ENCODE measurements around the gene GATAD2A. TPM values are rescaled to one million over a fixed set of nuclear protein-coding genes. Genes with fewer than 3 reads are reported as not detected.

Gene GATAD2A
- total RNA-seq, 1 experiment from 2014 or later = 99.6 TPM

DNA sequence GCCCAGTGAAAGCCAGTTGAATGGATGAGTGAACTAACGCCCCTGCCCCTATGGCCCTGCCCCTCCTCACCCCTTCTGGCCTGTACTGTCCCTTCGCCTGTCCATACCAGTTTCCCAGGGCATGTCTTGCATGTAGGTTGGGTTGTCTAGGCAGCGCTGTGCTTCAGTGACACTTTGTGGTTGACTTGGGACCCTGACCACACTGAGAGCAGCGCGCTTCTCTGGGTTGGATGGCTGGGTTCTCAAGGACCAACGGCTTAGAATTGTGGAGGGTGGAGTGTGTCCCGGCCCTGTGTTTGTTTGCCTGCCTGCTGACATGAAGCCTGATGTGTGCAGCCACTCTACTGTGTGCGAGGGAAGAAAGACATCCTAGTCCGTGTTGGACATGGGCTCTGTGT, 15.8 kb downstream of the GATAD2A start:
- H3K9me3 ChIP-seq (ENCODE audit: control insufficient read depth, insufficient read depth, low read depth, low read length) = no peaks in the 10 kb centered on the region
- POLR2A ChIA-PET = no interaction called here
- BruUV-seq (replicated peaks) = no TSS peak

DNA sequence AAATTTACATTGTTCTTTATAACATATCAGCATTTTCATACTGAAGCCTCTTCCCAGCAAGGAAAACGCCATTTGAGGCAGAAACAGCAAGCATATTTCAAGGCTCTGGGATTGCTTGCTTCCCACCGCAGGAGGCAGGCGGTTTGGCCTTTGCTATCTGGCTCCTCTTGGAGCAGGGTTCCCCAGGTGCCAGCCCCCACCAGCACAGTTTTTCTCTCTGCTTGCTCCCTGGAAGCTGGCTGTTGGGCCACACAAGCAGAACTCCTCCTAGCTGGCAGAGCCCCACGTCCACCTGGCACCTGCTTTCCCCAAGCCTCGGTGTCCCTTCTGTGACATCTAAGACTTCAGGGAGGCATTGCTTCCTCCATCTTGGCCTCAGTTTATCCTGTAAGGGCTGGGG, 16.7 kb downstream of the GATAD2A start:
- H3K4me1 ChIP-seq (ENCODE audit: control insufficient read depth, insufficient read depth, low read length) = no peaks in the 10 kb centered on the region
- H3K4me3 ChIP-seq (ENCODE audit: low read depth in 2 of 2, low read length in 2 of 2) = no peak overlapping the region
- no peak for DNase-seq (ENCODE audit: low read depth, low spot score)
- ChIA-PET CTCF (no interaction called here), POLR2A (no interaction called here)
- no peak for TF ChIP-seq TCF7L2 (IDR thresholded peaks at IDR 0.05; ENCODE audit: low read depth, low read length)
- H3K27me3 ChIP-seq (ENCODE audit: control insufficient read depth, insufficient read depth, low read length) = no peaks in the 10 kb centered on the region
- H3K36me3 ChIP-seq (ENCODE audit: control insufficient read depth, insufficient read depth, low read length) = no peaks in the 10 kb centered on the region
- ATAC-seq = no peak
- intact Hi-C loops (cut with micrococcal nuclease; ENCODE audit: unreplicated experiment) (no loop called here), in situ Hi-C loops (cut with HindIII; ENCODE audit: low pct_unique_long_range_greater_than_20kb, low sequenced_read_pairs) (no loop called here)
- H3K9me3 ChIP-seq (ENCODE audit: control insufficient read depth, insufficient read depth, low read depth, low read length) = no peaks in the 10 kb centered on the region
- H3K27ac ChIP-seq (ENCODE audit: low read length) = no peak overlapping the region
- BruUV-seq (replicated peaks) = no TSS peak

More for the DNA sequence above, 15.8 kb downstream of the GATAD2A start:
- Histone ChIP-seq H3K36me3 (ENCODE audit: control insufficient read depth, insufficient read depth, low read length) (no peaks in the 10 kb centered on the region), H3K4me1 (ENCODE audit: control insufficient read depth, insufficient read depth, low read length) (no peaks in the 10 kb centered on the region), H3K4me3 (ENCODE audit: low read depth in 2 of 2, low read length in 2 of 2) (no peak overlapping the region), H3K27ac (ENCODE audit: low read length) (no peak overlapping the region), H3K27me3 (ENCODE audit: control insufficient read depth, insufficient read depth, low read length) (no peaks in the 10 kb centered on the region)
- in situ Hi-C loops (cut with HindIII; ENCODE audit: low pct_unique_long_range_greater_than_20kb, low sequenced_read_pairs) = no loop called here
- DNase-seq (ENCODE audit: low read depth, low spot score) = no peak
- CTCF ChIA-PET = no interaction called here
- intact Hi-C loops (cut with micrococcal nuclease; ENCODE audit: unreplicated experiment) = no loop called here
- no peak for ATAC-seq
- TF ChIP-seq, protein P1, sequence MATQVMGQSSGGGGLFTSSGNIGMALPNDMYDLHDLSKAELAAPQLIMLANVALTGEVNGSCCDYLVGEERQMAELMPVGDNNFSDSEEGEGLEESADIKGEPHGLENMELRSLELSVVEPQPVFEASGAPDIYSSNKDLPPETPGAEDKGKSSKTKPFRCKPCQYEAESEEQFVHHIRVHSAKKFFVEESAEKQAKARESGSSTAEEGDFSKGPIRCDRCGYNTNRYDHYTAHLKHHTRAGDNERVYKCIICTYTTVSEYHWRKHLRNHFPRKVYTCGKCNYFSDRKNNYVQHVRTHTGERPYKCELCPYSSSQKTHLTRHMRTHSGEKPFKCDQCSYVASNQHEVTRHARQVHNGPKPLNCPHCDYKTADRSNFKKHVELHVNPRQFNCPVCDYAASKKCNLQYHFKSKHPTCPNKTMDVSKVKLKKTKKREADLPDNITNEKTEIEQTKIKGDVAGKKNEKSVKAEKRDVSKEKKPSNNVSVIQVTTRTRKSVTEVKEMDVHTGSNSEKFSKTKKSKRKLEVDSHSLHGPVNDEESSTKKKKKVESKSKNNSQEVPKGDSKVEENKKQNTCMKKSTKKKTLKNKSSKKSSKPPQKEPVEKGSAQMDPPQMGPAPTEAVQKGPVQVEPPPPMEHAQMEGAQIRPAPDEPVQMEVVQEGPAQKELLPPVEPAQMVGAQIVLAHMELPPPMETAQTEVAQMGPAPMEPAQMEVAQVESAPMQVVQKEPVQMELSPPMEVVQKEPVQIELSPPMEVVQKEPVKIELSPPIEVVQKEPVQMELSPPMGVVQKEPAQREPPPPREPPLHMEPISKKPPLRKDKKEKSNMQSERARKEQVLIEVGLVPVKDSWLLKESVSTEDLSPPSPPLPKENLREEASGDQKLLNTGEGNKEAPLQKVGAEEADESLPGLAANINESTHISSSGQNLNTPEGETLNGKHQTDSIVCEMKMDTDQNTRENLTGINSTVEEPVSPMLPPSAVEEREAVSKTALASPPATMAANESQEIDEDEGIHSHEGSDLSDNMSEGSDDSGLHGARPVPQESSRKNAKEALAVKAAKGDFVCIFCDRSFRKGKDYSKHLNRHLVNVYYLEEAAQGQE (IDR thresholded peaks at IDR 0.05; ENCODE audit: insufficient read depth in 1 of 2, low read depth in 2 of 2, low read length in 1 of 2) = no peak
- TF ChIP-seq SIN3A (IDR thresholded peaks at IDR 0.05; ENCODE audit: borderline replicate concordance, insufficient read depth, low read depth, low read length) = no peak
- no peak for TF ChIP-seq POLR2AphosphoS5 (IDR thresholded peaks at IDR 0.05; ENCODE audit: low read depth, low read length)
- TF ChIP-seq TCF7L2 (IDR thresholded peaks at IDR 0.05; ENCODE audit: low read depth, low read length) = no peak
- TF ChIP-seq, protein P2, sequence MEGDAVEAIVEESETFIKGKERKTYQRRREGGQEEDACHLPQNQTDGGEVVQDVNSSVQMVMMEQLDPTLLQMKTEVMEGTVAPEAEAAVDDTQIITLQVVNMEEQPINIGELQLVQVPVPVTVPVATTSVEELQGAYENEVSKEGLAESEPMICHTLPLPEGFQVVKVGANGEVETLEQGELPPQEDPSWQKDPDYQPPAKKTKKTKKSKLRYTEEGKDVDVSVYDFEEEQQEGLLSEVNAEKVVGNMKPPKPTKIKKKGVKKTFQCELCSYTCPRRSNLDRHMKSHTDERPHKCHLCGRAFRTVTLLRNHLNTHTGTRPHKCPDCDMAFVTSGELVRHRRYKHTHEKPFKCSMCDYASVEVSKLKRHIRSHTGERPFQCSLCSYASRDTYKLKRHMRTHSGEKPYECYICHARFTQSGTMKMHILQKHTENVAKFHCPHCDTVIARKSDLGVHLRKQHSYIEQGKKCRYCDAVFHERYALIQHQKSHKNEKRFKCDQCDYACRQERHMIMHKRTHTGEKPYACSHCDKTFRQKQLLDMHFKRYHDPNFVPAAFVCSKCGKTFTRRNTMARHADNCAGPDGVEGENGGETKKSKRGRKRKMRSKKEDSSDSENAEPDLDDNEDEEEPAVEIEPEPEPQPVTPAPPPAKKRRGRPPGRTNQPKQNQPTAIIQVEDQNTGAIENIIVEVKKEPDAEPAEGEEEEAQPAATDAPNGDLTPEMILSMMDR (IDR thresholded peaks at IDR 0.05) = no peak

DNA sequence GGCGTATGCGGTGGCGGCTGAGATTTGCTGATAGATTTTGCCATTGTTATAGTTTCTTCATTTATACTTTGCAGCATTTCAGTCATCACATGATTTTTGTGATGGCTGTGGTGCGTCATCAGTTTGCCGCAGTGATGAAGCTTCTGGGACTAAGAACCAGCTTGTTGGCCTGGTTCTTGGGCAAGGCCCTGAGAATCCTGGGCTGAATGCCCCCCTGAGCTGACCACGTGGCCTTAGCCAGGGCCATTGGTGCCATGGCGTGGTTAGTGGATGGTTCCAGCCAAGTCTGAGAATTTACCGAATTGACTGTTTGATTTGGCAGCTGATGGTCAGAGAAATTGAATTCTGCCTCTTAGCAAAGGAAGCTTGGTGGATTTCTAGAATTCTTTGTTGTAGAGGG, 17.8 kb downstream of the GATAD2A start:
- H3K4me1 ChIP-seq (ENCODE audit: control insufficient read depth, insufficient read depth, low read length) = no peaks in the 10 kb centered on the region
- no peaks in the 10 kb centered on the region for H3K36me3 ChIP-seq (ENCODE audit: control insufficient read depth, insufficient read depth, low read length)
- ChIA-PET POLR2A (no interaction called here), CTCF (no interaction called here)
- ATAC-seq (no peak), DNase-seq (ENCODE audit: low read depth, low spot score) (no peak)
- no TSS peak for BruUV-seq (replicated peaks)
- in situ Hi-C loops (cut with HindIII; ENCODE audit: low pct_unique_long_range_greater_than_20kb, low sequenced_read_pairs) (no loop called here), intact Hi-C loops (cut with micrococcal nuclease; ENCODE audit: unreplicated experiment) (no loop called here)
- no peaks in the 10 kb centered on the region for H3K9me3 ChIP-seq (ENCODE audit: control insufficient read depth, insufficient read depth, low read depth, low read length)
- no peak overlapping the region for H3K4me3 ChIP-seq (ENCODE audit: low read depth in 2 of 2, low read length in 2 of 2)
- TF ChIP-seq TCF7L2 (IDR thresholded peaks at IDR 0.05; ENCODE audit: low read depth, low read length) (no peak), SIN3A (IDR thresholded peaks at IDR 0.05; ENCODE audit: borderline replicate concordance, insufficient read depth, low read depth, low read length) (no peak), POLR2AphosphoS5 (IDR thresholded peaks at IDR 0.05; ENCODE audit: low read depth, low read length) (no peak)
- TF ChIP-seq, protein P2 (IDR thresholded peaks at IDR 0.05) = no peak
- no peaks in the 10 kb centered on the region for H3K27me3 ChIP-seq (ENCODE audit: control insufficient read depth, insufficient read depth, low read length)
- H3K27ac ChIP-seq (ENCODE audit: low read length) = no peak overlapping the region

Data from Panc1 (cell line).